Activated CD4-positive, alpha-beta T cell treated with anti-CD3 and anti-CD28 coated beads, Interleukin-2, amount 50 U/mL, for 48 hours (primary cell): Measurements from ENCODE around the gene ERVV-1.
"Not testable (repeated sequence)": the region's sequence is repeated elsewhere in the genome, so short reads cannot be mapped to it uniquely, and the experiment has no call there.

Experiments used
- DNase-seq, 2 experiments: peaks; one replicate each; pipeline ENCODE4 v3.0.0-alpha.2; 2020

ERVV-1 gene

DNA sequence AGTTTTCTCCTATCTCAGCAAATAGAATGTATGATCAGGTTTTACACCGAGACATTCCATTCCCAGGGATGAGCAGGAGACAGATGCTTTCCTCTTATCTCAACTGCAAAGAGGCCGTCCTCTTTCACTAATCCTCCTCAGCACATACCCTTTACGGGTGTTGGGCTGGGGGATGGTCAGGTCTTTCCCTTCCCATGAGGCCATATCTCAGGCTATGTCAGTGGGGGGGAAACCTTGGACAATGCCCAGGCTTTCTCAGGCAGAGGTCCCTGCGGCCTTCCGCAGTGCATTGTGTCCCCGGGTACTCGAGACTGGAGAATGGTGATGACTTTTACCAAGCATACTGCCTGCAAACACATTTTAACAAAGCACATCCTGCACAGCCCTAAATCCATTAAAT, 14.6 kb downstream of the ERVV-1 start:
- DNase-seq: not testable (repeated sequence)

DNA sequence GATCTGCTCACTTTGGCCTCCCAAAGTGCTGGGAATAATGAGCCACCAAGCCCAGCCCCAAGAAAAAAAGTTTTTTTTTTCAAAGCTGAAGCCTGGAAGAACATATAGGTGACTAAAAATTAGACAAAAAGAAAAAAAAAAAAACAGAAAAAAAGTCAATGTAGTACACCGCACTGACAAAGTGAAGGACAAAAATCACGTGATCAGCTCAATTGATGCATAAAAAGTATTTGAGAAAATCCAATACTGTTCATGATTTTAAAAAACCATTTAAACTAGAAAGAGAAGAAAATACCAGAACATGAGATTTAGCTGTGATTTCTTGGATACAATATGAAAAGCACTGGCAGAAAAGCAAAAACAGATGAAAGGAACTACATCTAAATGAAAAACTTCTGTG, 20.3 kb downstream of the ERVV-1 start:
- DNase-seq: no peak

DNA sequence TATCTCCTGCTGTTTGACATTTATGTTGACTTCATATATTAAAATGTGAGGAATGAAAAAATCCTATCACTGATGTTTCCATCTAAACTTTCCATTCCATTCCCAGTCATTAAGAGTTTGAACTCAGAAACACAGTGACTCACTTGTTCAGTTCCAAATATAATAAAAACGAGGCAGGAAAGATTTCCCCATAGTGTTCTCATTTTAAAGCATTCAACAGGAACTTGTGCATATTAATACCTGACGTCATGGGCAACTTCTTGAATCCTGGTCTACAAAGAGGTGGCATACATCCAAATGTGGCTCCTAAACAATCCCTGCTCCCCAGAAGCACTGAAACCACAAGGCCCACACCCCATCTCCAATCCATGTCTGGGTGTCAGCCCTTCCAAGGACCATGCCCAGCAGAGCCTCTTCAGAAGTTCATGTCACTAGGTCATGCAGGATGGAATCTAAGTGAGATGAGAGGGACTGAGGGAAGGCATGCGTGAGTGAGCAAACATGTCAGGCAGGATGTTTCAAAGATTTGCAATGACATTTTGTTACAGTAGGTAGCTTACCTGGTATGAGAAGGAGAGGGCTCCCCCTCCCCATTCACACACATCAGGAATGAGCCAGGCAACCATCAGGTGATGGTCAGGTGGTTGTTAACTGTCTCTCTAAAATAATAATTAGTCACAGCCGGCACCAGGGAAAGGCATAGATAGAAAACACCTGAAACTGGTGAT, 21.4 kb downstream of the ERVV-1 start:
- DNase-seq: no peak

DNA sequence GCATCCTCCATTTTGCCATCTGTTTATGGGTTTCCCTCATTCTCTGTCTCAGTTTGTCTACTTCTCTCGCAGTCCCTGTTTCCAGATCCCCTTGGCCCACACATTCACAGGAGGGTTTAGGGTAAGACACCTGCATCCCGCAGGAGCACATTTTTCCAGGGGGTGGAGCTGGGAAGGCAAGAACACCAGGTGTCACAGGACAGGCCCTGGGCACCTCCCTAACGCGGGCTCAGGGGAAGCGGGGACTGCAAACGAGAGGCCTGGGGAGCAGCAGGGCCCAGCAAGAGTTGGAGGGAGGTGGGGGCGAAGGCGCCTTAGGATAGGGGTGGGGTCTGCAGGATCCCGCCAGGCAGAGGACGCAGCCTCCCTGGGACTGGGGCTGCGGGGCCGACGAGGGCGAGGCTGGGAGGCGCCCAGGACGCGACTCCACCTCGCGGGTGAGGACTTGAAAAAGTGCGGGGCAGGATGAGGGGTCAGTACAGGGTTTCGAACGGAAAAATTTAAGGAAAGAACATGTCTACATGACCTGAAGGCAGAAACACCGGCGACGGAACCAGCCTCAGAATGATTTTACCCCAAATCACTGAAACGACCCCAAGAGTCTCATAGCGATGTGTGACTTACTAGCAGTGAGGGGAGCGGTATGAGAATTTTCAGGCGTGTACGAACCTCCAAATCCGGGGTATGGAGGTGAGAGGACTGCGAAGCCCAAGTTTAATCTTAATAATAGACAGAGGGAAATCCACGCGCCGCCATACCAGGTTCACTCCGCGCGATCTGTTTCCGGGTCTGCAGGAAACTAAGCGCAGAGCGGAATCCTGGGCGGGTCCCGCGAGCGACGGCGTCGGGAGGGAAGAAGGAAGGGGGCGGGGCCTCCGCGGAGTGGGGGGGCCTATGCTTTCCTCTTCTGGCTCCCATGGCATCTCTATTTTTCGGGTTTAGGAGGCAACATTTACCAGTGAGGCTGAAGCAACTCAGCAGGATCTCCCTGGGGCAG, 23.7 kb downstream of the ERVV-1 start:
- DNase-seq: no peak

DNA sequence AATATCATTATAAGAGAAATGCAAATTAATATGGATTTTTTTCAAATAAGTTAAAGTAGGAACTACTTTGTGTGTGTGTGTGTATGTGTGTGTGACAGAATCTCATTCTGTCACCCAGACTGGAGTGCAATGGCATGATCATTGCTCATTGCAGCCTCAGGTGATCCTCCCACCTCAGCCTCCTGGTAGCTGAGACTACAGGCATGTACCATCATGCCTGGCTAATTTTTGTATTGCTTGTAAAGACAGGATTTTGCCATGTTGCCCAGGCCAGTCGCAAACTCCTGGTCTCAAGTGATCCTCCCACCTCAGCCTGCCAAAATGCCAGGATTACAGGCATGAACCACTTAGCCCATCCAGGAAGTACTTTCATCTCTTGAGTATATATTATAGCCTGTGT, 27.6 kb downstream of the ERVV-1 start:
- DNase-seq: no peak

DNA sequence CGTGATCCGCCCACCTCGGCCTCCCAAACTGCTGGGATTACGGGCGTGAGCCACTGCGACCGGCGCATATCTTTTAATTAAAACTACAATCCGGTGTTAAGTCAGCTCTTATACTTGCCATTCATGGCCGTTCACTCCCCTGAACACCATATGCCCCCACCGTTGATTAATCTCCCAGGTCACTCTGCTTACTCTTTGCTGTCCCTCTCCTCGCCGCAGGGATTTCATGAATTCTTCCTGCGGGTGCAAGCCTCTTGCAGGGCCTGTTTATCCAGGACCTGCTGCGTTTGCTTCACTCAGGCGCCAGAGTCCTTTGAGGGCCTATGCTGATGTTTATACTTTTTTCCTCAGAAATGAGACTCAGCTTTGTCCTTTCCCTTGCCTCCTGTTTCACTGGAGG, 31.8 kb downstream of the ERVV-1 start:
- no peak for DNase-seq

DNA sequence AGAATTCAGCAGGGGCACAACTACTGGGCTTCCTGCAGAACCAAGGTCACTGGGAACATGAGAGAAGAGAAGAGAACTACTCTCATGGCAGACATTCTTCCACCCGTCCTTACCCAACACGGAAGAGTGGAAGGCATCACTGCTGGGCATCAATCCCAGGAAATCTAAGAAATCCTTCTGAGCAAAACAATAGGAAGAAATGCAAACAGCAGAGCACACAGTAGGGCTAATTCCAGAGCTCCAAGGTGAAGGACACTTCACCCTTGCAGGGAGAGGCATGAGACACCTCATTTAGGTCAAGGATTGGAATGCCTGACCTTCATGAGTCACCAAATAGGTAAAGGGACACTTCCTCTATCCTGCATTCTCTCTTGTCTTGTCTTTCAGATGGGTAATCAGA, 33.7 kb downstream of the ERVV-1 start:
- DNase-seq: no peak

DNA sequence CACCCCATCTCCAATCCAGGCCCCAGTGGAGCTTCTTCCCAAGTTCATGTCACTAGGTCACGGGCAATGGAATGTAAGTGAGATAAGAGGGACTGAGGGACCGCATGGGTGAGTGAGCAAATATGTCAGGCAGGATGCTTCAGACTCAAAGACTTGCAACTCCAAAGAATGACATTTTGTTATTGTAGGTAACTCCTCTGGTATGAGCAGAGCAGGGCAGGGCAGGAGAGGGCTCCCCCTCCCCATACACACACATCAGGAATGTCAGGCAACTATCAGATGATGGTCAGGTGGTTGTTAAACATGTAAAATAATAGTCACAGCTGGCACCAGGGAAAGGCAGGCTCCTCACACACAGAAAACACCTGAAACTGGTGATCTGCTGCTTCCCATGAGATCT, 41.4 kb downstream of the ERVV-1 start:
- DNase-seq: no peak

DNA sequence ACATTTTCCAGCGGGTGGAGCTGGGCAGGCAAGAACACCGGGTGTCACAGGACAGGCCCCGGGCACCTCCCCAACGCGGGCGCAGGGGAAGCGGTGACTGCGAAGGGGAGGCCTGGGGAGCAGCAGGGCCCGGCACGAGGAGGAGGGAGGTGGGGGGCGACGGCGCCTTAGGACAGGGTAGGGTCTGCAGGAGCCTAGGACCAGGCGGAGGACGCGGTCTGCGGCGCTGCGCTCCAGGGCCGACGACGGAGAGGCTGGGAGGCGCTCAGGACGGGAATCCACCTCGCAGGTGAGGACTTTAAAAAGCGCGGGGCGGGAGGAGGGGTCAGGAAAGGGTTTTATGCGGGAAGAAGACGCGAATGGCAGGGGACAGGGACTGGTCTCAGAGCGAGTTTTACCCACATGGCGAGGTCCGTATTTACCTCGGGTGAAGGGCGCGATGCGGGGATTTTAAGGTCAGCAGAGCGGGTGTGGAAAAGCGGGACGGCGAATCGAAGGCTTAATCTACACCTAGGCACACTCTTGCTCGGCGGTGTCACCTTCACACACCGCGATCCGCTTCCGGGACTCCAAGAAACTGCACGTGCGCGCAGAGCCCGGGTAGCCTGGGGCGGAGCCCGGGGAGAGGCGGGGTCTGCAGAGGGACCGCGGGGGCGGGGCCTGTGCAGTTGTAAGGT, 44.3 kb downstream of the ERVV-1 start:
- peak in 1 of 2 experiments; percentile 6 for DNase-seq
